Tibial nerve (tissue), 4 donors: ENCODE measurements around the gene ANO1. TPM values are rescaled to one million over a fixed set of nuclear protein-coding genes. Genes with fewer than 3 reads are reported as not detected.

Source experiments
- DNase-seq, 2 donors: peaks; one replicate each; pipeline ENCODE4 v3.0.0-alpha.2; 2019; ENCODE audit warnings: low spot score in 2 of 2
- H3K27ac ChIP-seq, 4 donors: fragments of 200-600 bp; sonication (generic) in 3 of 4; one replicate each; pipeline ENCODE4 v1.5.1; 2017 to 2019; ENCODE audit warnings: mild to moderate bottlenecking in 1 of 4
- H3K27me3 ChIP-seq, 2 donors: fragments of 200-600 bp; sonication (generic) in 1 of 2; one replicate each; pipeline versions ENCODE4 v1.5.1 to v1.6.0; 2017 to 2019
- H3K36me3 ChIP-seq, 3 donors: fragments of 200-600 bp; sonication (generic); one replicate each; pipeline ENCODE4 v1.5.1; 2018 to 2019
- H3K4me1 ChIP-seq, 4 donors: fragments of 200-600 bp; sonication (generic) in 3 of 4; one replicate each; pipeline ENCODE4 v1.5.1; 2017 to 2019
- H3K4me3 ChIP-seq, 4 donors: fragments of 200-600 bp; sonication (generic) in 3 of 4; one replicate each; pipeline ENCODE4 v1.5.1; 2017 to 2019; ENCODE audit warnings: mild to moderate bottlenecking in 1 of 4, moderate library complexity in 1 of 4
- H3K9me3 ChIP-seq, 4 donors: fragments of 200-600 bp; sonication (generic) in 3 of 4; one replicate each; pipeline ENCODE4 v1.5.1; 2017 to 2019
- CTCF ChIP-seq, 5 experiments: fragments of 200-600 bp in 3 of 5; fragments of 450-650 bp in 2 of 5; sonication (generic) in 3 of 5; IDR thresholded peaks; one replicate each; pipeline ENCODE4 v1.5.1; 2016 to 2019; ENCODE audit warnings: antibody characterized with exemption in 5 of 5, mild to moderate bottlenecking in 3 of 5, moderate library complexity in 2 of 5
- EP300 ChIP-seq, 2 donors: sonication (generic); formaldehyde crosslinking; IDR thresholded peaks; one replicate each; pipeline ENCODE4 v1.6.1; 2017; ENCODE audit warnings: antibody characterized with exemption in 2 of 2, mild to moderate bottlenecking in 1 of 2
- POLR2A ChIP-seq, 2 donors: fragments of 450-650 bp; IDR thresholded peaks; one replicate each; pipeline ENCODE4 v1.6.1; 2017; ENCODE audit warnings: antibody characterized with exemption in 2 of 2, mild to moderate bottlenecking in 2 of 2, moderate library complexity in 2 of 2
- WGBS, 2 donors: methylation state at CpG; one replicate each; pipeline ENCODE4 v1.1.5; 2018; 5-methylcytosine and 5-hydroxymethylcytosine counted together
- total RNA-seq, 4 donors: library from RNA; depleted of rRNA; stranded (reverse); fragments of >200 nt; gene quantifications; one replicate each; pipeline ENCODE4 v1.1.0, GENCODE V29; 2016

The ANO1 gene
- total RNA-seq, 4 donors from 2014 or later: 1.7 to 6.3 (median 4.1) TPM

GRCh38 chr11:70187771-70188170 lies 109.7 kb downstream of the ANO1 start:
- Histone ChIP-seq H3K36me3 (no peaks in the 10 kb centered on the region), H3K27me3 (peaks cover 0 to 7% of the 10 kb centered on the region in 2 donors), H3K27ac (no peak overlapping the region), H3K9me3 (no peaks in the 10 kb centered on the region), H3K4me3 (no peak overlapping the region), H3K4me1 (peaks cover 0 to 4% (median 0%) of the 10 kb centered on the region in 4 donors)
- no peak for DNase-seq
- TF ChIP-seq POLR2A (IDR thresholded peaks at IDR 0.05) (no peak), CTCF (IDR thresholded peaks at IDR 0.05) (no peak), EP300 (IDR thresholded peaks at IDR 0.05) (no peak)
- 83 to 91% methylated on average over 14 to 15 of the region's 15 CpGs for WGBS, 2 donors

GRCh38 chr11:70189622-70190021 lies 111.5 kb downstream of the ANO1 start:
- H3K27me3 ChIP-seq: peaks cover 0 to 7% of the 10 kb centered on the region in 2 donors
- H3K9me3 ChIP-seq: no peaks in the 10 kb centered on the region
- no peak overlapping the region for H3K27ac ChIP-seq
- TF ChIP-seq EP300 (IDR thresholded peaks at IDR 0.05) (no peak), CTCF (IDR thresholded peaks at IDR 0.05) (no peak), POLR2A (IDR thresholded peaks at IDR 0.05) (no peak)
- DNase-seq: no peak
- H3K4me3 ChIP-seq: no peak overlapping the region
- peaks cover 0 to 4% (median 0%) of the 10 kb centered on the region in 4 donors for H3K4me1 ChIP-seq
- H3K36me3 ChIP-seq: no peaks in the 10 kb centered on the region
- 83 to 88% methylated on average over 11 of the region's 11 CpGs for WGBS, 2 donors

- Histone ChIP-seq H3K4me3 (no peak overlapping the region), H3K36me3 (no peaks in the 10 kb centered on the region), H3K27me3 (peaks cover 0 to 7% of the 10 kb centered on the region in 2 donors), H3K9me3 (no peaks in the 10 kb centered on the region), H3K27ac (no peak overlapping the region), H3K4me1 (peaks cover 0 to 4% (median 0%) of the 10 kb centered on the region in 4 donors)
- peak; percentile 49 to 80 (median 61) for TF ChIP-seq CTCF (IDR thresholded peaks at IDR 0.05)
- TF ChIP-seq EP300 (IDR thresholded peaks at IDR 0.05): no peak
- TF ChIP-seq POLR2A (IDR thresholded peaks at IDR 0.05): no peak
- peak; percentile 26 to 44 for DNase-seq
- WGBS, 2 donors: 15% methylated on average over 20 to 22 of the region's 22 CpGs
Measured at GRCh38 chr11:70191495-70192140, 113.5 kb downstream of the ANO1 start.

- 78 to 83% methylated on average over 15 of the region's 15 CpGs for WGBS, 2 donors
- Histone ChIP-seq H3K27me3 (peaks cover 0 to 7% of the 10 kb centered on the region in 2 donors), H3K9me3 (no peaks in the 10 kb centered on the region), H3K36me3 (no peaks in the 10 kb centered on the region), H3K4me3 (no peak overlapping the region), H3K27ac (no peak overlapping the region), H3K4me1 (peaks cover 0 to 4% (median 0%) of the 10 kb centered on the region in 4 donors)
- no peak for DNase-seq
- no peak for TF ChIP-seq EP300 (IDR thresholded peaks at IDR 0.05)
- no peak for TF ChIP-seq CTCF (IDR thresholded peaks at IDR 0.05)
- no peak for TF ChIP-seq POLR2A (IDR thresholded peaks at IDR 0.05)
Measured at GRCh38 chr11:70192666-70193410, 114.7 kb downstream of the ANO1 start.
